NK-92 (cell line): ENCODE measurements around the gene RALBP1.
"Not testable (repeated sequence)": the region's sequence is repeated elsewhere in the genome, so short reads cannot be mapped to it uniquely, and the experiment has no call there.

Experiments used
- DNase-seq: peaks from one replicate; lab custom pipeline; 2025; ENCODE audit not compliant: unreplicated experiment; lab: John Stamatoyannopoulos, UW

The RALBP1 gene

GRCh38 chr18:9474983-9475642 lies at the start of gene RALBP1:
Gene RALBP1, plus strand, starts transcription at chr18:9475513. Its CDS starts 37,533 bp downstream, at chr18:9513046.
- DNase-seq, result peak; percentile 73

- DNase-seq, result no peak
Observed at GRCh38 chr18:9426753-9427152, 48.6 kb upstream of the RALBP1 start.

- no peak for DNase-seq
Observed at GRCh38 chr18:9428301-9428706, 47.0 kb upstream of the RALBP1 start.

- no peak for DNase-seq
Observed at GRCh38 chr18:9428862-9429661, 46.3 kb upstream of the RALBP1 start.

GRCh38 chr18:9429662-9429993 lies 45.7 kb upstream of the RALBP1 start:
- DNase-seq, result no peak

- DNase-seq, result not testable (repeated sequence)
Observed at GRCh38 chr18:9430315-9430714, 45.0 kb upstream of the RALBP1 start.

- DNase-seq, result no peak
Observed at GRCh38 chr18:9431296-9431695, 44.0 kb upstream of the RALBP1 start.

GRCh38 chr18:9433122-9433521 lies 42.2 kb upstream of the RALBP1 start:
- DNase-seq, result not testable (repeated sequence)

- no peak for DNase-seq
Observed at GRCh38 chr18:9433671-9434121, 41.6 kb upstream of the RALBP1 start.

- DNase-seq, result no peak
Observed at GRCh38 chr18:9434122-9434701, 41.1 kb upstream of the RALBP1 start.

GRCh38 chr18:9435041-9435440 lies 40.3 kb upstream of the RALBP1 start:
- DNase-seq, result no peak

GRCh38 chr18:9436206-9436929 lies 38.9 kb upstream of the RALBP1 start:
- no peak for DNase-seq

- DNase-seq, result no peak
Observed at GRCh38 chr18:9437021-9437437, 38.3 kb upstream of the RALBP1 start.

GRCh38 chr18:9437672-9438071 lies 37.6 kb upstream of the RALBP1 start:
- no peak for DNase-seq

GRCh38 chr18:9441061-9441460 lies 34.3 kb upstream of the RALBP1 start:
- no peak for DNase-seq

- DNase-seq, result no peak
Observed at GRCh38 chr18:9444549-9444948, 30.8 kb upstream of the RALBP1 start.

- DNase-seq, result no peak
Observed at GRCh38 chr18:9446839-9447238, 28.5 kb upstream of the RALBP1 start.

- no peak for DNase-seq
Observed at GRCh38 chr18:9447334-9447733, 28.0 kb upstream of the RALBP1 start.

- no peak for DNase-seq
Observed at GRCh38 chr18:9449600-9450414, 25.5 kb upstream of the RALBP1 start.

- not testable (repeated sequence) for DNase-seq
Observed at GRCh38 chr18:9450920-9451319, 24.4 kb upstream of the RALBP1 start.

GRCh38 chr18:9453283-9453682 lies 22.0 kb upstream of the RALBP1 start:
- DNase-seq, result no peak
